BLaER1 (cell line): ENCODE data around the gene MFF.
A peak's percentile ranks its signal among the peaks of the same experiment; 100 is the strongest.
"Not testable (repeated sequence)": the region's sequence is repeated elsewhere in the genome, so short reads cannot be mapped to it uniquely, and the experiment has no call there.

Experiments
- H3K27ac ChIP-seq: shearing (Covaris generic); formaldehyde crosslinking; 2 replicates; pipeline ENCODE4 v1.8.1; 2022
- H3K27me3 ChIP-seq: shearing (Covaris generic); formaldehyde crosslinking; 2 replicates; pipeline ENCODE4 v1.8.1; 2022
- H3K36me3 ChIP-seq: shearing (Covaris generic); formaldehyde crosslinking; 2 replicates; pipeline ENCODE4 v1.8.1; 2022
- H3K4me1 ChIP-seq: shearing (Covaris generic); formaldehyde crosslinking; 2 replicates; pipeline ENCODE4 v1.8.1; 2022
- H3K4me2 ChIP-seq: shearing (Covaris generic); formaldehyde crosslinking; 2 replicates; pipeline ENCODE4 v1.8.1; 2022
- H3K4me3 ChIP-seq: shearing (Covaris generic); formaldehyde crosslinking; 2 replicates; pipeline ENCODE4 v1.8.1; 2022
- H3K9ac ChIP-seq: shearing (Covaris generic); formaldehyde crosslinking; 2 replicates; pipeline ENCODE4 v1.8.1; 2022
- H3K9me3 ChIP-seq: shearing (Covaris generic); formaldehyde crosslinking; 2 replicates; pipeline ENCODE4 v1.8.1; 2022
- H4K20me1 ChIP-seq: shearing (Covaris generic); formaldehyde crosslinking; 2 replicates; pipeline ENCODE4 v1.8.1; 2022
- Cebpa-rat ChIP-seq: shearing (Covaris generic); IDR thresholded peaks from 2 replicates; pipeline ENCODE4 v1.8.1; 2022

MFF gene

DNA sequence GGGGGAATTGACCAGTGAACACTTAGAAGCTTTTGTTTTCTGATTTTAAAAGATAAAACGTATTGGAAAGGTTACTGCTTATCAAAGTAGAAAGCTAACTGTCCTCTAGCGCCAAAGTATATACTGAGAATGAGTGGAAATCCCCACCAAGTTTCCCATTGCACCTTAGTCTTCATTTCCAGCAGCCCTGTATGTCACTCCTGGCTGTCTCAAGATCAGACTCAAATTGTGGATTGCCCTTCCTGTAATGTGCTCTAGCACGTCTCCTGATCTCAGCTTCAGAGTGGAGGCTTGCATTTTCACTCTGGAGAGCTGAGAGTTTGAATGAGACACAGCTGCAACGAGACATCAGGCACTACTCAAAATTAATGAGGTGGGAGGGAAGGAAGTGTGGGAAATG, 26.6 kb downstream of the MFF start:
- H3K4me1 ChIP-seq, result no peaks in the 10 kb centered on the region
- TF ChIP-seq Cebpa-rat, result no peak
- H3K4me2 ChIP-seq, result no peak overlapping the region
- H3K9me3 ChIP-seq, result no peaks in the 10 kb centered on the region
- no peak overlapping the region for H3K9ac ChIP-seq
- H3K27me3 ChIP-seq, result no peaks in the 10 kb centered on the region
- no peak overlapping the region for H3K27ac ChIP-seq
- H3K4me3 ChIP-seq, result no peak overlapping the region
- H4K20me1 ChIP-seq, result no peaks in the 10 kb centered on the region
- peaks cover 63% of the 10 kb centered on the region for H3K36me3 ChIP-seq

DNA sequence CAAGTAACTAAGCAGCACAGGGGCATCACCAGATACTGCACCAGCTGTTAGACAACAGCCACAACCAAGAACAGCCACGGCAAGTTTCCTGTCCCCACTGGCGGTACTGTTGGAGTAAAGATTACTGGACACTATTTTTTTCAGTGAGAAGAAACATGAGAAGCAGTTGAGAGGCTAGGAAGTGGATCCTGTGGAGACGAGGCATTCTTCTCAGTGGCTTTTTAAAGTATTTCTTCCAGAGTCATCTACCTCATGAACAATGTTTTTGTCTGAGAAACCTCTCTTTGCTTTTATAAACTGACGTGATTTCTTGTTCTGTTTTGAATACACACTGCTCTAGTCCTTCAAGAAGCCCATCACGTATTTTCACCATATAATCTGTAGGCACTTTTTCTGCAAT, 35.3 kb downstream of the MFF start:
- H3K4me3 ChIP-seq, result no peak overlapping the region

DNA sequence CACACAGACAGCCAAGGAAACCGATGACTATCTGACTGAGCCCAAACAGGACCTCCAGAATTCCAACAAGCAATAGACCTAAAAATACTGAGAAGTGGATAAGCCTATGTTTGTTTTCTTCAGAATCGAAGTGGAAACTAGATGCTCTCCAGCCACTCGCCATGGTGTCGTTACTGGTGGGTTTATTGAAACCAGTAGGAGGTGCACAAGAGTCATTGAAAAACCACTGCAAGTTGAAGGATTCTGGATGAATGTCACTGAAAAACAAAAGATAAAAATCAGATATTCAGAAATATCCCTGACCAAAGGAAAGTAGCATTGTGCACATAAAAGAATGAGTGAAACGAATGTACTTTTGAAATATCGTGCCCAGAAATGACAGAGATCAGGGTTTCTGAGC, 38.7 kb downstream of the MFF start:
- Histone ChIP-seq H3K4me1 (peaks cover 15% of the 10 kb centered on the region), H3K27ac (no peak overlapping the region)
- TF ChIP-seq Cebpa-rat, result no peak

More for the DNA sequence above, 35.3 kb downstream of the MFF start:
- Histone ChIP-seq H3K27ac (no peak overlapping the region), H3K27me3 (no peaks in the 10 kb centered on the region), H3K4me1 (peaks cover 15% of the 10 kb centered on the region), H4K20me1 (no peaks in the 10 kb centered on the region), H3K4me2 (no peak overlapping the region), H3K36me3 (peaks cover 57% of the 10 kb centered on the region), H3K9me3 (no peaks in the 10 kb centered on the region), H3K9ac (no peak overlapping the region)
- TF ChIP-seq Cebpa-rat, result no peak

DNA sequence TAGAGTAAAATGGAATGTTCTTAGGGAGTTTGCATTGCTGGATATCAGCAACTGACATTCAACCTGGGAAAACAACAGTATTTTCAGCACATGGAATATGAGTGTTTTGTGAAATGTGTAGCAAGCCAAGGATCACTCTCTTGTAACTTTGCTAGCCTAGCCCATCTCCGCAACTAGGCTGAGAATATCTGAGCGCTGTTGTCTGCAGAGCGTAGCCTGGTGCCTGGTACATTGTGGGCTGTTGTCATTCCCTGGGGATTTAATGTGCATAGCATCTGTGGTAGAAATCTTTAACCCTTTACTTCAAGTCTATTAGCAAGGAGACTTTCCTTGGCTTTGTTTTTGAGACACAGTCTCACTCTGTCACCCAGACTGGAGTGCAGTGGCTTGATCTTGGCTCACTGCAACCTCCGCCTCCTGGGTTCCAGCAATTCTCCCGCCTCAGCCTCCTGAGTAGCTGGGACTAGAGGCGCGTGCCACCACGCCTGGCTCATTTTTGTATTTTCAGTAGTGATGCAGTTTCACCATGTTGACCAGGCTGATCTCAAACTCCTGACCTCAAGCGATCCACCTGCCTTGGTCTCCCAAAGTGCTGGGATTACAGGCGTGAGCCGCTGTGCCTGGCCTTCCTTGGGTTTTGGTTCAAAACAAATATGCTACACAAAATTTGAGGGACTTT, 39.7 kb downstream of the MFF start:
- not testable (repeated sequence) for H3K4me3 ChIP-seq, H4K20me1 ChIP-seq, H3K9ac ChIP-seq, H3K9me3 ChIP-seq, H3K27me3 ChIP-seq, H3K27ac ChIP-seq
- peaks cover 15% of the 10 kb centered on the region for H3K36me3 ChIP-seq
- H3K4me1 ChIP-seq, result peaks cover 15% of the 10 kb centered on the region
- H3K4me2 ChIP-seq, result peak overlapping the region; percentile 47

More for the DNA sequence above, 38.7 kb downstream of the MFF start:
- Histone ChIP-seq H3K9me3 (no peaks in the 10 kb centered on the region), H4K20me1 (no peaks in the 10 kb centered on the region), H3K27me3 (no peaks in the 10 kb centered on the region), H3K4me2 (peak overlapping the region; percentile 47; the same call in 1 of the 2 replicates), H3K4me3 (no peak overlapping the region), H3K36me3 (peaks cover 23% of the 10 kb centered on the region), H3K9ac (no peak overlapping the region)

DNA sequence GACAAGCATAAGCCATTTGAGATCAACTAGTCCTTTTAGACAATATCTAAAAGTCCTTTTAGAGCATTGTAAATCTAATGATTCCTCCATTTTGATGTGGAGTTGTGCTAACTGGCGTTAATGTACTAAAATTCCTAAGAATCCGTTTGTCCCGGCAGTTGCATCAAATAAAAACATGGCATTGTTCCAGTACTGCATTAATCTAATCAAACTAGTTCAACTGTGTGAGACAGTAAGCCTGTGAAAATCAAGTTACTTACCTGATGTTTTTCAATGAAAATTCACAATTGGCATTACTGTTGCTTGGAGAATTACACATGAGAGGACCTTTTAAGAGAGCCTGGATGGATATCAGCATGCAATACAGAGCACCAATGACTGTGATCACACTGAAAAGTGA, 40.8 kb downstream of the MFF start:
- H4K20me1 ChIP-seq, result no peaks in the 10 kb centered on the region
- peaks cover 6% of the 10 kb centered on the region for H3K36me3 ChIP-seq
- H3K27ac ChIP-seq, result no peak overlapping the region
- no peak overlapping the region for H3K4me2 ChIP-seq
- no peak overlapping the region for H3K4me3 ChIP-seq
- no peaks in the 10 kb centered on the region for H3K27me3 ChIP-seq
- TF ChIP-seq Cebpa-rat, result no peak
- no peaks in the 10 kb centered on the region for H3K9me3 ChIP-seq
- peaks cover 21% of the 10 kb centered on the region for H3K4me1 ChIP-seq
- H3K9ac ChIP-seq, result no peak overlapping the region

DNA sequence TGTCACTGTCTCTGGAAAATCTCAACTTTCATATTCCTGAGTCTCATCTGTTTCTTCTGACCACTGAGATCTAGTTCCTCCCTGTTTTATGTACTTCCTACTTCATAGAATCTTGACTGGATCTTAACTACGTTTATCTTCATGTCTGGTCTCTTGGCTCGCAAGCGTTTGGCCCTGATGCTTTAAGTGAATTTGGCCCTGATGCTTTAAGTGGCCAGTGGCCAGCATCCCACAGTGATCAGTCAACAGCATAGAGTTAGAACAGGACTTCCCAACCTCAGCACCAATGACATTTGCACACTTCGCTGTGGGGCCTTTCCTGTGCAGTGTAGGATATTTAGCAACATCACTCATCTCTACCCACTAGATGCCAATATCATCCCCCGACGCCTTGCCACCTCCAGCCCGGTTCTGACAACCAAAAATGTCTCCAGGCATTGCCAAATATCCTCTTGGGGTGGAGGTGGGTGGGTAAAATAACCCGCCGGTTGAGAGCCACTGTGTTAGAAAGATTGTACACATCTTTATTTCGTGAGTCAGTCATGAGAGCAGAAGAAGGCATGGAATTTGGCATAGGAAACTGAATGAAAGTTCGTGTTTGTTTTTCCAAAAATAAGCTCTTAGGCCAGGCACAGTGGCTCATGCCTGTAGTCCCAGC, 41.8 kb downstream of the MFF start:
- H4K20me1 ChIP-seq, result no peaks in the 10 kb centered on the region
- H3K36me3 ChIP-seq, result no peaks in the 10 kb centered on the region
- no peaks in the 10 kb centered on the region for H3K9me3 ChIP-seq
- no peak overlapping the region for H3K4me2 ChIP-seq
- H3K27me3 ChIP-seq, result no peaks in the 10 kb centered on the region
- no peak overlapping the region for H3K9ac ChIP-seq
- no peak overlapping the region for H3K4me3 ChIP-seq
- TF ChIP-seq Cebpa-rat, result no peak
- no peak overlapping the region for H3K27ac ChIP-seq
- H3K4me1 ChIP-seq, result peaks cover 27% of the 10 kb centered on the region

DNA sequence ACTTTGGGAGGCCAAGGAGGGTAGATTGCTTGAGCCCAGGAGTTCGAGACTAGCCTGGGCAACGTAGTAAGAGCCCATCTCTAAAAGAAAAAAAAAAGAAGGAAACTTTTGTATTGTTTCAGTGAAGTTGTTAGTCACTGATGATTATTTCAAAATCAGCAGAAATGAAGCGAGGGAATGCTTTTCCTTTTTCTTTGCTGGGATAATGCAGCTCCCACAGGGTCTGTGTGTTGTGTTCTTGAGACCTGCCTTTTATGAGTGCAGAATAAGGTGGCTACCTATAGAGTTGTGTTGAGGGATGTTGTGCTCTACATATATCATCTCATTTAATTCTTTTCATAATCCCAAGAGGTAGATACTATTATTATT, 42.4 kb downstream of the MFF start:
- H4K20me1 ChIP-seq, result no peaks in the 10 kb centered on the region
- TF ChIP-seq Cebpa-rat, result no peak
- H3K9ac ChIP-seq, result no peak overlapping the region
- no peak overlapping the region for H3K27ac ChIP-seq
- no peak overlapping the region for H3K4me2 ChIP-seq
- no peaks in the 10 kb centered on the region for H3K9me3 ChIP-seq
- no peaks in the 10 kb centered on the region for H3K27me3 ChIP-seq
- H3K4me1 ChIP-seq, result peaks cover 27% of the 10 kb centered on the region
- no peaks in the 10 kb centered on the region for H3K36me3 ChIP-seq
- H3K4me3 ChIP-seq, result no peak overlapping the region

DNA sequence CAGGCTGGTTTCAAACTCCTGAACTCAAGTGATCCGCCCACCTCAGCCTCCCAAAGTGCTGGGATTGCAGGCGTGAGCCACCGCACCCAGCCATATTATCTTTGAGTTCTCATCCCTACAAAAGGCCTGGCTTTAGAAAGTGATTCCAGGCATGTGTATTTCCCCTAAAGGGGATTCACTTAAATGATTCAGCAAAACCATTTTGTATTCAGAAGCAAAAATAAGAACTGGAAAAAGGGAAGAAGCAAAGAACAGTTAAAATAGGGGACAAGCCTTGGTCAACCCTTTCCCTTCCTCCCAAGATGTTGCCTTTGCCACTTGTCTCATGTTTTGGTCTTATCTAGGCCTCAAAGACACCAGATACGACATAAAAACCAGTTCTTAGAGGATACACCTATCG, 43.5 kb downstream of the MFF start:
- Histone ChIP-seq H3K27me3 (no peaks in the 10 kb centered on the region), H3K4me3 (no peak overlapping the region), H3K9me3 (no peaks in the 10 kb centered on the region), H3K4me1 (peaks cover 27% of the 10 kb centered on the region), H4K20me1 (no peaks in the 10 kb centered on the region), H3K36me3 (no peaks in the 10 kb centered on the region), H3K4me2 (no peak overlapping the region), H3K27ac (no peak overlapping the region), H3K9ac (no peak overlapping the region)
- TF ChIP-seq Cebpa-rat, result no peak

DNA sequence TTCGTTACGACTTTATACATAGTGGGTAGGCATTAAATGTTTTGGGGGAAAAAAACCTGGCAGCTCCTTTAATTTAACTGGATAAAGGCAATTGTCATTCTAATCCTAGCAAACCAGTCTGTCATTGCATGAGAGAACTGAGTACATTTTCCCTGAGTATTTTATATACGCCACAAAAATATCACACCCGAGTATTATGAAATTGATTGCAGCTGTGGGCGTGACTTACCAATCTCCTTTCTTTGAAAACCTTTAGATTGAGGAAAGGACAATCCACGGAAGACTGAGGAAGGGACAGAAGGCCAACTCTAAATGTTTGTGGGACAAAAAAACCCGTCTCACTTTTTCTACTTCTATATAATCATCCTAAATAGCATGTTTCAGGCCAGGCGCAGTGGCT, 45.0 kb downstream of the MFF start:
- Histone ChIP-seq H3K4me1 (peaks cover 15% of the 10 kb centered on the region), H3K9ac (no peak overlapping the region), H3K27ac (no peak overlapping the region), H3K27me3 (no peaks in the 10 kb centered on the region), H3K9me3 (no peaks in the 10 kb centered on the region), H3K4me2 (peak overlapping the region; percentile 45), H3K4me3 (no peak overlapping the region), H4K20me1 (no peaks in the 10 kb centered on the region), H3K36me3 (no peaks in the 10 kb centered on the region)
- TF ChIP-seq Cebpa-rat, result no peak

DNA sequence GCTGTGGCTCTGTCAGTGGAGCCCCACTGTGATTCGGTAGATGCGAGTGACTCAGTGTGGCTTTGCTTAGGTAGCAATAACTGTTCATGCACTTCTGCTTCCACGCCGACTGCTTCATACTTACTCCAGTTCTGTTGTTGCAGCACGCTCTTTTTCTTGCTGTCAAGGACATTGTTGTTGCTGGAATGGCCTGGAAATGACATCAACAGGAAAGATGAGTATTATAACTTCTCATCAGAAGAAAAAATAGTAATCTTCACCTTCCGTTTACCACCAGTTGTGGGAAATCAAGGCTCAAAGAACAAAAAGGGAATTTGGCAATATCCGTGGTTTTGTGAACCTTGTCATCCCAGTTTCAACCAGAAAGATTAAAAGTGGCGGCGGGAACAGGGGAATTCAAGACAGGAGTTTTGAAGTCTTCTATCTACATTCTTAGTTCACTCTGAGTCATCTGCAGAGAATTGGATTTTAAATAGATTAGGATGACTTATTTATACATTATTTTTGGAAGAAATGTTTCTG, 45.8 kb downstream of the MFF start:
- H3K9ac ChIP-seq, result no peak overlapping the region
- H3K36me3 ChIP-seq, result no peaks in the 10 kb centered on the region
- H3K4me2 ChIP-seq, result peak overlapping the region; percentile 45
- no peaks in the 10 kb centered on the region for H3K27me3 ChIP-seq
- no peak overlapping the region for H3K27ac ChIP-seq
- peaks cover 18% of the 10 kb centered on the region for H3K4me1 ChIP-seq
- no peaks in the 10 kb centered on the region for H4K20me1 ChIP-seq
- no peak overlapping the region for H3K4me3 ChIP-seq
- no peak for TF ChIP-seq Cebpa-rat
- H3K9me3 ChIP-seq, result no peaks in the 10 kb centered on the region
